GM18907 (cell line): ENCODE data around the gene ABHD6.
"Not testable (repeated sequence)": the region's sequence is repeated elsewhere in the genome, so short reads cannot be mapped to it uniquely, and the experiment has no call there.

Experiments
- ATAC-seq: cut with Tn5 transposase; IDR thresholded peaks from one replicate; pipeline ENCODE4 v1.9.1; 2021; ENCODE audit warnings: mild to moderate bottlenecking, moderate library complexity; ENCODE audit not compliant: unreplicated experiment

The ABHD6 gene

DNA sequence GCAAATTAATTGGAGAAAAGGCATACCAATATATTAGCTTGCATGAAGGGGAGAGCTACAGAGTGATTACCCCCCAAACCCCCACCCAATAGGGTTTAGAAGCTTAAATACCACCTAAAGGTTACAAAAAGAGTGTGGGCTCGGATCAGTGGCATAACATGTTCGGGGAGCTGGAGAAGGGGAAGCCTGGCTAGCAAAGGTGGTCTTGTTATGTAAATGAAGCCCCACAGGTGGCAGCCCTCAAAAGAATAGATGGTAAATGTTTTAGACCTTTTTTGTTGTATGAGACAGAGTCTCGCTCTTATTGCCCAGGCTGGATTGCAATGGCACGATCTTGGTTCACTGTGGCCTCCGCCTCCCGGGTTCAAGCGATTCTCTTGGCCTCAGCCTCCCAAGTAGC is 84.2 kb downstream of the ABHD6 start:
- ATAC-seq: no peak

DNA sequence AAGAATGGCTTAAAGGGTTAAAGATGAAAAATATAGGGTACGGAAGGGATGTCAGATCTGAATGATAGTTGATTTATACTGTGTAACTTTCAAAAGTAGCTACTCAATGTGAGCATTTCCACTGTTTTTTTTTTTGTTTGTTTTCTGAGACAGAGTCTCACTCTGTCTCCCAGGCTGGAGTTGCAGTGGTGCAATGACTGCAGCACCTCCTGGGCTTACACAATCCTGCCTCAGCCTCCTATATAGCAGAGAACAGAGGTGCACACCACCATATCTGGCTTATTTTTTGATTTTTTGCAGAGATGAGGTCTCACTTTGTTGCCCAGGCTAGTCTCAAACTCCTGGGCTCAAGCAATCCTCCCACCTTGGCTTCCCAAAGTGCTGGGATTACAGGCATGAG is 85.2 kb downstream of the ABHD6 start:
- no peak for ATAC-seq

DNA sequence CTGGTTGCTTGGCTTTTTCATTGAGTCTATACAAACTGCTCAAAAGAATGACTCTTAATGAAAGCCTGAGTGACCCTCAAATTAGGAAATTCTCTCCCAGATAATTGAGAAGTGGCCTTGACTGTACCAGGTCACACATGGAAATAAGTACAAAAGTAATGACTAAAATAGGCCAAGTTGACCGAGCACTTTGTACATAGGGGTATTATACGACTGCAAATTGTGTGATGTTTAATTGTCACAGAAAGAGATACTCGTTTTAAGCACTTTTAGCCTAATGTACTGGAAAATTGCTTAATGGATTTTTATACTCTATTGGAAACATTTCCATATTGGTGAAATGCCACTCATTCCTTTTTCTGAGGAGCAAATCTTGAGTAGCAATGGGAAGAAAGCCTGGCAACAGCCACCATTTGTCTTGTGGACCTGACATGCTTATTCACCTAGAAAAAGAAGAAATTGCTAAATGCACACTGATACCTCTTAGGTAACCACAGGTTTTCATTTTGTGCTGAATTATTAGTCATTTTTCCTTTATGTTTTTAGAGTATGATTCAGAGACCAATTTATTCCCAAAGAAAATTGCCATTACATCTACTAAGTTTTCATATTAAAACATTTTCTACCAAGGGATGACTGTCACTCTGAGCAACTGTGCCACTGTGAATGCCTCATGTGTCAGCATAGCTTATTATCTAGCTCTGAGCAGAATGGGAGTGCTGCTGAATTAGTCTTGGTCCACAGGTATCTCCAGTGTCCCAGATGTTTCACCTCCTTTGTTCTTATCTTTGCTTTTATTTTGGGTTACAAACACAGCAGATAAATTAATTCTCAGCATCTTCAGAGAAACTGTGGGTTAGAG is 86.2 kb downstream of the ABHD6 start:
- ATAC-seq: no peak

DNA sequence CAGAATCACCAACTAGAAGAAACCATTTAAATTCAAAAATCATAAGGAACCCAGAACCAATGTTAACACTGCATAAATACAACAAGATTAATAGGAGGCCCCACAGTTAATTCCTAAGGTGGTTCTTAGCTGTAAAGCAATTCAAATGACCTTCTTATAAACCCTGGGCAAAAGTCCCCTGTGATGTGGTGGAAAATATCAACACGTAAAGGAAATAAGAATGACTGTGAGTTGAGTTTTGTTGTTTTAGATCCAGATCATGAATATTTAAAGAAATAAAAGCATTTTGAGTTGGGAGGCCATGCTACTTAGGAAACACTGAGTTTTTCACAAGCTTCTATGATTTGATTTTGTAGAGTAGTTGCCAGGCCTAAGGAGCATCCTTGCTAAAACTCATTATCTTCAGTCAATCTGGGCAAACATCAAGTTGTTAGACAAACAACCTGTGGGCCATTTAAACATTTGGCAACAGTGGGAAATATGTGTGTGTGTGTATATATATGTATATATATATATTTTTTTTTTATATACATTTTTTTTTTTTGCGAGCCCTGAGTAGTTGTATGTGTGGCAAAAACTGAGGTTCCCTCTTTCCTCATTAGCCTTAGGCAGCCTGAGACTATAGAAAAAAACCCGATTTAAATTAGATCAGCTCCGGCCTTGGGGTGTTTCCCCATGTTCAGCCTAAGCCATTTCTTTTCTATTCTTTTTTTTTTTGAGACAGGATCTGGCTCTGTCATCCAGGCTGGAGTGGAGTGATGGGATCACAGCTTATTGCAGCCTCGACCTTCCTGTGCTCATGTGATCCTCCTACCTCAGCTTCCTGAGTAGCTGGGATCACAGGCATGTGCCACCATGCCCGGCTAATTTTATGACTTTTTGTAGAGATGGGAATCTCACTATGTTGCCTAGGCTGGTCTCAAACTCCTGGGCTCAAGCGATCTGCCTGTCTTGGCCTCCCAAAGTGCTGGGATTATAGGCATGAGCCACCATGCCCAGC is 87.1 kb downstream of the ABHD6 start:
- no peak for ATAC-seq

DNA sequence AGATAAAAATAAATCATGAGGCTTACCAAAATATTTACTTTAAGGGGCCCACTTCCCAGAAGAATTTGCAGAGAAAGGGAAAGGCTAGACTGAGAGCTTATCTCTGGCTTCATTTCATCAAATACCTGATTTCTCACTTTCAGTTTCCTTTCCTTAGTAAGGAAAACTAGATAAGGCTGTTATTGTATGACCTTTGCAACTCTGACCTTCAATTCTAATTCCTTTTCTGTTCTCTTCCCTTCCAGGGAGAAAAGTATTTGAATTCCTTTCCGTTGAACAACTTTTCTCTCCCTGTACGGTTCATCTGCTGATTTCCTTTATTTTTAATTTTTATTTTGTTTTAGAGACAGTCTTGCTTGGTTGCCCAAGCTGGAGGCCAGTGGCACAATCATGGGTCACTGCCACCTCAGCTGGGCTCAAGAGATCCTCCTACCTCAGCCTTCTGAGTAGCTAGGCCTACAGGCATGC is 88.0 kb downstream of the ABHD6 start:
- no peak for ATAC-seq

DNA sequence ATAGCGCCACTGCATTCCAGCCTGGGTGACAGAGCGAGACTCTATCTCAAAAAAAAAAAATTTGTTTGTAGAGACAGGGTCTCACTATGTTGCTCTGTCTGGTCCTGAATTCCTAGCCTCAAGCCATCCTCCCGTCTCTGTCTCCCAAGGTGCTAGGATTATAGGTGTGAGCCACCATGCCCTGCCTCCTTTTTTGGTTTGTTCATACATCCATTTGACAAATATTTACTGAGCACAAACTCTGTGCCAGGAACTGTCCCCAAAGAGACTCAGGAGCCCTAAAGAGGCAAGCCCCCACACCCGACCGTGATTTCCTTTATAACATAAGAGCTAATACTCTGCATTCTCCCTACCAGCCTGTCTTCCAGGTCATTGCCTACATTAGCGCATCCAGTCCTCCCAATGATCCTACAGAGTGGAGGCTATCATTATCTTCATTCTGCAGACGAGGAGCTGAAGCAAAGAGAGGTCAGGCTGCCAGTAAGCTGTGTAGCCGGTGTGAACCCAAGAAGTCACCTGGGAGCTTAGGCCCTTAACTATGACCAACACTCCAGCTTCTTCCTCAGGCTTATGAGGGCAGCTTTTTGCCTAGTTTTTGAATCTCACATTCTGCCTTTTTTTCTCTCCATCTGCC is 88.8 kb downstream of the ABHD6 start:
- no peak for ATAC-seq

DNA sequence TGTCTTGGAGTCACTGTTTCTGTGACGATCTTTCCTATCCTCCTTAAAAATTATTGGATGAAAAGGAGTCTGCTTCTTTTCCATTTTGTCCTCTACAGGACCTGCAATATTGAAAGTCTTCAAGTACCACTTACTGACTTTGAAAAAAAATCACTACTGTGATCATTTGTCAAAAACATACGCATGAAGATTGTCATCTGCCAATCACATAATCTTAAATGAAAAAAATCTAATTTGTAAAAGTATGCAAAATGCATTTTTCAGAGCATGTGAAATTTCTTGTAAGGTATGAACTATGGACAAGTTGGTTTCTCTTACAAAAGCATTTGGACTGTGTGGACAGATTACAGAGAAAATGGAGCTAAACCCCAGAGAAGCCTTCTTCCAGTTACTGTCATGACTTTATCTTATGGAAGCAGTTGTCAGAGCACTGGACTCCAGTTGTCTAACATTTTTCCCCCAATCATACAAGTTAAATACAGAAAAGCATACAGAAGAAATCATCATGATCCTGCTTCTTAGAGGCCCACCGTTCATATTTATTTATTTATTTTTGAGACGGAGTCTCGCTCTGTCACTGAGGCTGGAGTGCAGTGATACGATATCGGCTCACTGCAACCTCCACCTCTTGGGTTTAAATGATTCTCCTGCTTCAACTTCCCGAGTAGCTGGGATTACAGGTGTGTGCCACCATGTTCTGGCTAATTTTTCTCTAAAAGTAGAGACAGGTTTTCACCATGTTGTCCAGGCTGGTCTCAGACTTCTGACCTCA is 91.7 kb downstream of the ABHD6 start:
- no peak for ATAC-seq

DNA sequence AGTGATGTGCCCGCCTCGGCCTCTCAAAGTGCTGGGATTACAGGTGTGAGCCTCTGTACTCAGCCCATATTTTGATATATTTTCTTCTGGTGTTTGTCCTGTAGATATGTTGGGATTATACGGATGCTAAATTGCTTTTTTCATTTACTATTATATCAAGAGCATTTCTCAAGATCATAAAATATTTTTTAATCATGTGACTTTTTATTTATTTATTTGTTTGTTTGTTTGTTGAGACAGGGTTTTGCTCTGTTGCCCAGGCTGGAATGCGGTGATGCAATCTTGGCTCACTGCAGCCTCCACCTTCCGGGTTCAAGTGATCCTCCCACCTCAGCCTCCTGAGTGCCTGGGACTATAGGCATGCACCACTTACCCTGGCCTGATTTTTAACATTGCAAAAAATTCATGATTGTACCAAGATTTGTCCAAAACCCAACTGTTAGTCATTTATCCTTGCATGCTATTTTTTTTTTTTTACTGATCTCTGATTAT is 92.4 kb downstream of the ABHD6 start:
- ATAC-seq: no peak

DNA sequence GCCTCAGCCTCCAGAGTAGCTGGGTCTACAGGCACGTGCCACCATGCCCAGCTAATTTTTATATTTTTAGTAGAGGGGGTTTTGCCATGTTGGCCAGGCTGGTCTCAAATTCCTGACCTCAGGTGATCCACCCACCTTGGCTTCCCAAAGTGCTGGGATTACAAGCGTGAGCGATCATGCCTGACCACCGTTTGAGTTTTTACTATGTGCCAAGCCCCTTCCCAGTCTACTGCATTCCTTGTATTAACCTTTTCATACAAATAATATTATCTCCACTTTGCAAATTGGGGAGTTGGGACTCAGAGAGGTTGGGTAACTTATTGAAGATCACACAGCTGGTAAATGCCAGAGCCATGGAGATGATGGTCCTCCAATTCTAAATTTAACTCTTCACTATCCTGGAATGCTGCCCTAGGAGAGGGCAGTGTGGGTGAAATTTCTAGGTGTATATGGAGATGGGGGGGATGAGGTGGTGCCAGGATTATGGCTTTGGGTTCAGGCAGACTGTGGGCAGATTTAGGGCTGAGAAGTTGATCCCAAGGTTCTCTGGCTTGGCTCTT is 94.1 kb downstream of the ABHD6 start:
- no peak for ATAC-seq

DNA sequence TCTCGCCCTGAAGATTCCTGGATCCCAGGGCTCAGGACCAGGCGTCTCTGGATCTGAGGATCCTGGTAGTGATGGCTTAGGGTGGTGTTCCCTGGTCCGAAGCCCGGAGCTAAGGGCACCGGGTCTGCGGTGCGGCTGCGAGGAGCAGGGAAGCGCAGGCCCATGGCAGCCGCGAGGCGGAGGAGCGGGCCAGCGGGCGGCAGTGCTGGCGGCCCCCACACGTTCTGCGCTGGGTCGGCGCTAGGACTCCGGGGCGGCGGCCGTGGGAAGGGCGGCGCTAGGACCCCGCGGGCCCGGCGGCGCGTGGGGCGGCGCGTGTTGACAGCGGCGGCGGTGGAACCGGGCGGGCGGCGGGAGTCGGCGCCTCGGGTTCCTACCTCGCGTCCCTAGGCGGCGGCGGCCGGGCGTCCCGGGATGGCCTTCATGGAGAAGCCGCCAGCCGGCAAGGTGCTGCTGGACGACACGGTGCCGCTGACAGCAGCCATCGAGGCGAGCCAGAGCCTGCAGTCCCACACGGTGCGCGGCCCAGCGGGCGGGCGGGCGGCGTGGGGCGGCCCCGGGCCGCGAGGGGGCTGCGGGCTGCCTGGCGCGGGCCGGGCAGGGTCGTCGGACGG is 95.1 kb downstream of the ABHD6 start, which contains the start of gene PXK:
PXK (plus strand) TSS at position 318 of the 614 bp plus-strand sequence; CDS start at position 415, 97 bp downstream.
- peak; percentile 88 for ATAC-seq

DNA sequence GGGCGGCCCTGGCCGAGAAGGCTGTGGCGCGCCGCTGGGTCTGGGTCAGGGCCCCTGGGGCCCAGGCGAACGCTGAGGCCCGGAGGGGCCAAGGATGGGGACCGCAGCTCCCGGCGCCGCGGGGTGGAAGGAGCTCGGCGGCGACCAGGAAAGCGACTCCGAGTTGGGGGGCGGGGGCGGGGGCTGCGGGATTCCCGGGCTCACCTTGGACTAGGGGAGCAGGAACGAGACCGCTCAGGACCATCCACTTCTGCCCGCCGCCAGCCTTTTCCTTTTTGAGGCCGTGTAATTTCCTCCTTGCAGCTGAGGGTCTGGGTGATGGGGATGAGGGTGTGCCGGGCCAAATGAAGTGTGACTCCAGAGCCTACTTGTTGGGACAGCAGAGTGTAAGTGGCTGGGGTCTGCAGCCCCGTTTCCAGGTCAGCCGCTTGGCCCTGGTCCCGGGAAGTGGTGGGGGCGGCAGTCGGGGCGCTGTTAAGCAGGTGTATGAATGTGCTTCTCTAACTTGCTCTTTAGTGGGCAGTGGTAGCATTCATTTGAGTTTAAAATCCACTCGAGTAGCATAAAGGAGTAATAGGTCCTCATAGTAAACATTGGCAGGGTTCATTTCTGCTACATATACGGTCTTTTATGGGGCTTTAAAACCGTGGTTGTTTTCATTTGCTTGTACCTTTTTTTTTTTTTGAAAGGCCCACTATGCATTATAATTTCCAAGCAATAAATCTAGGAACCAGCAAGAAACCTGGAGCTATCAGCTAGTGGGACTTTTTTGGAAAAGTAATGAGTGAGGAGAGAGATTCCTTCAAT is 95.8 kb downstream of the ABHD6 start:
- ATAC-seq: peak; percentile 40

DNA sequence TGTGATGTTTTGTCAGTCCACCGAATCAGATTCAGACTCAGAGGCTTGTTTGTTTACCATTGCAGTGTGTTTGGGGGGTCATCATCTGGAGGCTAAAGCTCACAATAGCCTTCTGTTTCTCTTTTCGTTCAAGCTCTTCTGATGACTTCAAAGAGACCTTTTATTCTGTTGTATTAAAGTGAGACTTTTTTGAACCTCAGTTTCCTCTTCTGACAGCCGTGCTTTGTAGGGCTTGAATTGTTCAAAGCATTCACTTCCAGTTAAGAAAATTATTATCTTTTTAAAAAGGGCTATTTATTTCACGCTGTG is 96.4 kb downstream of the ABHD6 start:
- no peak for ATAC-seq

DNA sequence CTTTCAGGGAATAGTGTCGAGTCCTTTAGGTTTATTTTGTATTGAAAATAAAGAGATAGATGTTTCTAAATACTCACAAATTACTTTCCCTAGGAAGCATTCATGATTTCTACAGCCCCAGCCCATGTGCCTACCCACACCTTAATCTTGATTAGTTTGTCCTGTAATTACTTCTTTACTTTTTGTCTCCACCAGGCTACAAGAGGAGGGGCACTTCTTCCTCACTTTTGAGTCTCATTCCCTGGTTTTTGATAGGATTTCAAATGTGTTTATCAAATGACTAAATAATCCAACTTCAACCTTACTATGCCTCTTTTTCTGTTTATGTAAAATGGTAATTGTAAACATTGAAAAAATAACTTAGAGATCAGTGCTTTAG is 96.9 kb downstream of the ABHD6 start:
- no peak for ATAC-seq

DNA sequence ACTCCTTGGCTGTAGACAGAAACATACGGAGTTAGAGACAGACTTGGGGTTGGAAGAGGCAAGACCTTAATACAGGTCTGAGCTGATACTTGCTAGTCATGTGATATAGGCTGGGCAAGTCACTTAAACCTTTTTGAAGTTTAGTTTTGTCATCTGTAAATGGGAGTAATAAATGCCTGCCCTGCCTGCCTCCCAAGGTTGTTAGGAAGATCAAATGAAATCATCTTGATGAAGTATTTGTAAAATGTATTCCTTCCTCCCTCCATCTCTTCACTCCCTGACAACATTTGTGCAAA is 98.0 kb downstream of the ABHD6 start:
- no peak for ATAC-seq

DNA sequence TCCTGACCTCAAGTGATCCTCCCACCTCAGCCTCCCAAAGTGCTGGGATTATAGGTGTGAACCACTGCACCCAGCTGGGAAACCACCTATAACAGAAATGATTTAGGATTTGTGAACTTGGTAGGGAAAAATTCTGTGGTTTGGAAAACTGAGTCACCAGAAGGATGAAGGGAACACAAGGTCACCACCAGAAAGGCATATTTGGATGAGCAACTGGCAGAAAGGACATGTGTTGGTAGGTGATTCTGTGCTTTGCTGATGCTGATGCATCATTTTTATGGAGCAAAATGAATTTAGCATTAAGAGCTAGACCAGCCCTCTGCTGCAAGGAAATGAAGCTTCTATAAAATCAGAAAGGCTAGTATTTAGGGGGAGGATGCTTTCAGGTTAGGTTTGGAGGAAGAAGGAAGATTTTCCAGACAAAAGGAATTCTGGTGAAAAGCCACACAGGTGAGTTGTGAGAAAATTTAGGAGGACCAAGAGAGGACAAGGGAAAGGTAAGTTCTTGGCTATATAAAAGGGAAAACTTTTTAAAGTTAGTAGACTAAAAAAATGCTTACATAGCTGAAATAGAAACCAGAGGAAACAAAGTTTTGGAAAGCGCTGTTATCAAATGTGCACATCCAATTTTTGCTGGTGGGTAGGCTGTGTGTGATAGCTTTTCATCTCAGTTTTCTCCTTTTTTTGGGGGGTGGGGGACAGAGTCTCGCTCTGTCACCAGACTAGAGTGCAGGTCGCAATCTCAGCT is 98.7 kb downstream of the ABHD6 start:
- ATAC-seq: no peak

DNA sequence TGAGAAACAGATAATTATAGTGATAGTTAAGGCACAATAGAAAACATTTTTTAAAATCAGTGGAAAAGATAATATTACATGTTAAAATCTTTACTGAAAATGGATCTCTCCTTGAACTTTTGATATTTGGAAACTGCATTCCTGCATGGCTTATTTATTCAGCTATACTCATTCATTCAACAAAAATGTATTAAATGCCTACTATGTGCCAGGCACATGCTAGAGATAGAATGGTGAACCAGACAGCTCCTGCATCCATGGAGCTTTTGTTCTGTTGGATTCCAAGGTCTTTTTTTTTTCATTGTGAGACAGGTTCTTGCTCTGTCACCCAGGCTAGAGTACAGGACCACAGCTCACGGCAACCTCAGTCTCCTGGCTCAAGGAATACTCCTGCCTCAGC is 99.6 kb downstream of the ABHD6 start:
- ATAC-seq: no peak

DNA sequence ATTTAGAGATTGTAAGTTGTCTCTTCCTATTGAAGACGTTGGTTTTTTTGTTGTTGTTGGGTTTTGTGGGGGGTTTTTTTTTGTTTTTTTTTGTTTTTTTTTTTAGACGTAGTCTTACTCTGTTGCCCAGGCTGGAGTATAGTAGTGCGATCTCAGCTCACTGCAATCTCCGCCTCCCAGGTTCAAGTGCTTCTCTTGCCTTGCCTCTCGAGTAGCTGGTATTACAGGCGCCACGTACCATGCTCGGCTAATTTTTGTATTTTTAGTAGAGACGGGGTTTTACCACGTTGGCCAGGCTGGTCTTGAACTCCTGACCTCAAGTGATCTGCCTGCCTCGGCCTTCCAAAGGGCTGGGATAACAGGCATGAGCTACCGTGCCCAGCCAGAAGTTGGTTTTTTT is 101.6 kb downstream of the ABHD6 start:
- not testable (repeated sequence) for ATAC-seq

DNA sequence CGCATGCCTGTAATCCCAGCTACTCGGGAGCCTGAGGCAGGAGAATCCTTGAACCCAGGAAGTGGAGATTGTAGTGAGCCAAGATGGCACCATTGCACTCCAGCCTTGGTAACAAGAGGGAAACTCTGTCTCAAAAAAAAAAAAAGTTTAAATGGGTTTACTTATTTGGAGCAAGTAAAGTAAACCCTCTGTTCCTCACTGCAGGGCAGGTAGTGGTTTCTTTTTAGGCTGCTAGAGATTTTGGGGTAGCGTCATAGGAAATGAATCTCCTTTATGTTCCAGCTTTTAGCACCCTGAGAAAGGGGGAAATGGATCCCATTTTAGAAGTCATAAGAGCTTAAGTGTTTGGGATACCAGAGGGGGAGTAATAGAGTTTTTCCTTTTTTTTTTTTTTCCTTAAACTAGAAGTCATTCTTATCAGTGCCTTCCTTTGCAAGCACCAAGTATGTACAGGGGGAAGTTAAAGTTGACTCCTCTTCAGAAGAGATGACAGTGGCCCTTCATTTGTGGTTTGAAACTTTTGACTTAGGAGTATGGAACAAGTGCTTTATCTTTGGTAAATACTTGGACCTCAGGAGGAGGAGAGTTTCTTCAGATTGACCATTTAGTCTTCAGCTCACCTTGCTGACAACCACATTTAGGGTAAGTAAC is 103.1 kb downstream of the ABHD6 start:
- no peak for ATAC-seq
